ENCODE measurements around the gene PSEN2. TPM values are rescaled to one million over a fixed set of nuclear protein-coding genes. Genes with fewer than 3 reads are reported as not detected.

PSEN2 gene
- total RNA-seq, 1 donor from 2014 or later = 12.4 TPM

DNA sequence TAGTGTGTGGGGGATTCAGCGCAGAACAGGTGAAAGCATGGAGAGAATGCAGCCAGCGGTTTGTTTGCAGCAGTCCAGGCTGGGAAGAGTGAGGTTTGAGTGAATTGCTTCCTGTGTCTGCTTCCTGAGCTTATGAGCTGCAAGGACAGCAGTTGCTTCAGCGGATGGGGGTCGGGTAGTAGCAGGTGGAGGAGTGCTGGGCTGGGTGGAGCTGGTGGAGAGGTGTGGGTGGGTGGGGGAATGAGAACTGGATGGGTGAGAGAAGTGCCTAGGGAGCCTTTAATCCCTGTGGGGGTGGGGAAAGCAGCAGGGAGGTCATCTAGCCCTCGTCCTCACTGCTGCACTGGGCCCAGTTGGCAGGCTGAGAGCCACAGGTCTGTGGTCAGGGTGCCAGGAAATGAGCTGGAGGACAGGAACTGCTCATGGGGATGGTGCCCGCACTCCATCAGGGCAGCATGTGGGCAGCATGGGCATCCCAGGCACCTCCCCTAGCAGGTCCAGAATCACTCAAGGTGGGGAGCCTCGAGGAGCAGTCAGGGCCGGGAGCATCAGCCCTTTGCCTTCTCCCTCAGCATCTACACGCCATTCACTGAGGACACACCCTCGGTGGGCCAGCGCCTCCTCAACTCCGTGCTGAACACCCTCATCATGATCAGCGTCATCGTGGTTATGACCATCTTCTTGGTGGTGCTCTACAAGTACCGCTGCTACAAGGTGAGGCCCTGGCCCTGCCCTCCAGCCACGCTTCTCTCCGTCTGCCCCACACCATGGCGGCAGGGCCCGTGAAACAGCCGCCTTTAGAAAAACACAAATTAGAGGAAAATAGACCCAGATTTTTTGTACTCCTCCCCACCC is 14.8 kb downstream of the PSEN2 start:
- H3K4me1 Mint-ChIP-seq = peaks cover 18% of the 10 kb centered on the region
- H3K27ac Mint-ChIP-seq = no peak overlapping the region
- DNase-seq (ENCODE audit: low spot score in 2 of 2, unreplicated experiment in 2 of 2) = no peak
- no peaks in the 10 kb centered on the region for H3K9me3 Mint-ChIP-seq
- TF ChIP-seq, protein P1, sequence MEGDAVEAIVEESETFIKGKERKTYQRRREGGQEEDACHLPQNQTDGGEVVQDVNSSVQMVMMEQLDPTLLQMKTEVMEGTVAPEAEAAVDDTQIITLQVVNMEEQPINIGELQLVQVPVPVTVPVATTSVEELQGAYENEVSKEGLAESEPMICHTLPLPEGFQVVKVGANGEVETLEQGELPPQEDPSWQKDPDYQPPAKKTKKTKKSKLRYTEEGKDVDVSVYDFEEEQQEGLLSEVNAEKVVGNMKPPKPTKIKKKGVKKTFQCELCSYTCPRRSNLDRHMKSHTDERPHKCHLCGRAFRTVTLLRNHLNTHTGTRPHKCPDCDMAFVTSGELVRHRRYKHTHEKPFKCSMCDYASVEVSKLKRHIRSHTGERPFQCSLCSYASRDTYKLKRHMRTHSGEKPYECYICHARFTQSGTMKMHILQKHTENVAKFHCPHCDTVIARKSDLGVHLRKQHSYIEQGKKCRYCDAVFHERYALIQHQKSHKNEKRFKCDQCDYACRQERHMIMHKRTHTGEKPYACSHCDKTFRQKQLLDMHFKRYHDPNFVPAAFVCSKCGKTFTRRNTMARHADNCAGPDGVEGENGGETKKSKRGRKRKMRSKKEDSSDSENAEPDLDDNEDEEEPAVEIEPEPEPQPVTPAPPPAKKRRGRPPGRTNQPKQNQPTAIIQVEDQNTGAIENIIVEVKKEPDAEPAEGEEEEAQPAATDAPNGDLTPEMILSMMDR (IDR thresholded peaks at IDR 0.05; ENCODE audit: unreplicated experiment) = no peak
- no peak overlapping the region for H3K4me3 Mint-ChIP-seq
- peaks cover 13% of the 10 kb centered on the region for H3K36me3 Mint-ChIP-seq
- no peaks in the 10 kb centered on the region for H3K27me3 Mint-ChIP-seq (ENCODE audit: low read depth)

DNA sequence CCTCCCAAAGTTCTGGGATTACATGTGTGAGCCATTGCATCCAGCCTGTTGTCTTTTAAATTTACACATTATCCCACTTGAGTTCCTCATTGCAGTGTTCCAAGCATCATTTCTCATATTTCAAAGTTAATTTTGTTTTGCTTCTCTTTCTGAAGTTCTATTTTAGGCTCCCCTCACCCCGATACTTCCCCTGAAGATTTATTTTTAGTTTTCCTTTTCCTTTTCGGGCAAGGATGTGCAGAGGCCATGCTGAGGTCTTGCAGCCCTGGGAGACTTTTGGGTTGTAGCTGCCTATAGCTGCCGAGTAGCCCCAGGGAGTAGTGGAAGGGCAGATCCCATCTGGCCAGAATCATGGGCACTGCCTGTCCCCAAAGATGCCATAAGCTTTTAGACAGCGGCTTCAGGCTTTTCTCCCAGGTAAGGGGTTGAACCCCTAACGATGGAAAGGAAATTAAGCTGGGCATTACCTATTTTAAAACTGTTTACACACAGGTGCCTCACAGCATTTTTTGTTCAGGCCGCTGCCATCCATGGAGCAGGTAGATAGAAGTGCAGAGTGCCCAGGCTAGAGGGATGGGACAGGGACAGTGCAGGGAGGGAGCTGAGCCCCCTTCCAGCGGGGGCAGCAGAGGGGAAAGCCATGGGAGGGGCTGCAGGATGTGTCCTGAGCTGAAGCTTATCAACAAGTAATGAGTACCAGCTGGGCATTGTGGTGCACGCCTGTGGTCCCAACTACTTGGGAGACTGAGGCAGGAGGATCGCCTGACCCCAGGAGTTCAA is 15.9 kb downstream of the PSEN2 start:
- peaks cover 13% of the 10 kb centered on the region for H3K36me3 Mint-ChIP-seq
- H3K9me3 Mint-ChIP-seq = no peaks in the 10 kb centered on the region
- H3K4me3 Mint-ChIP-seq = no peak overlapping the region
- TF ChIP-seq, protein P1 (IDR thresholded peaks at IDR 0.05; ENCODE audit: unreplicated experiment) = no peak
- DNase-seq (ENCODE audit: low spot score in 2 of 2, unreplicated experiment in 2 of 2) = no peak
- H3K27me3 Mint-ChIP-seq (ENCODE audit: low read depth) = no peaks in the 10 kb centered on the region
- H3K27ac Mint-ChIP-seq = no peak overlapping the region
- peaks cover 18% of the 10 kb centered on the region for H3K4me1 Mint-ChIP-seq

DNA sequence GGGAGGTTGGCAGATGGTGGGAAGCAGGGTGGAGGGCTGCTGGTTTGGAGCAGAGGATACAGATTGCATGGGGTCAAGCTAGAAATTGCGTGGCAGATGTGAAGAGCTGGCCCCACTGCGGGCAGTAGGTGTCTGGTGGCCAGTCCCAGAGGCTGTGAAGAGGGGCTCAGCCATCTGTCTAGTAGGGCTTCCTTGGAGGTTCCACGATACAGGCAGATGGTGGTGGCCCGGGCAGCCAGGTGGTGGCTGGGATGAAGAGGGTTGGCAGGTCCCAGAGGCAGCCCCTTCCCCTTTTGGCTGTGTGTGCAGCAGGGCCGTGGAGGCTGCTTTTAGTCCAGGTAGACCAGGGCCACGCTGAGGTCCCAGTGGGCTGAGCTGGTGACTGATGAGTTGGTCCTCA is 16.6 kb downstream of the PSEN2 start:
- Mint-ChIP-seq H3K4me1 (peaks cover 18% of the 10 kb centered on the region), H3K27me3 (ENCODE audit: low read depth) (no peaks in the 10 kb centered on the region), H3K9me3 (no peaks in the 10 kb centered on the region), H3K4me3 (no peak overlapping the region), H3K27ac (no peak overlapping the region), H3K36me3 (peaks cover 13% of the 10 kb centered on the region)
- TF ChIP-seq, protein P1 (IDR thresholded peaks at IDR 0.05; ENCODE audit: unreplicated experiment) = no peak
- DNase-seq (ENCODE audit: low spot score in 2 of 2, unreplicated experiment in 2 of 2) = no peak

DNA sequence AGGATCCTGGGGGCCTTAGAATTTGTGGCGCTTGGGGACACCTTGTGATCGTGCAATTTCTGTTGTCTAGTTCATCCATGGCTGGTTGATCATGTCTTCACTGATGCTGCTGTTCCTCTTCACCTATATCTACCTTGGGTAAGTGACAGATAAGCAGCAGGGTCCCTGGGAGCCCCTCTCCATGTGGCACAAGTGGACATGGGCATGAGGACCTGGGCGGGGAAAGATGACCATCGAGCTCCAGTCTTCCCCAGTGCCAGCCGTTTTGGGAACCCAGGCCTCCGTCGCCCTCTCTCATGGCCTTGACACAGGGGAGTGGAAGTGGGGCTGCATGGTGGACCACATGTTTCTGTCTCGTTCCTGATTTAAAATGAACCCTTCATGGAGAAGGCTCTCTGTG is 17.6 kb downstream of the PSEN2 start:
- Mint-ChIP-seq H3K27ac (no peak overlapping the region), H3K36me3 (peaks cover 13% of the 10 kb centered on the region), H3K27me3 (ENCODE audit: low read depth) (no peaks in the 10 kb centered on the region), H3K9me3 (no peaks in the 10 kb centered on the region), H3K4me1 (peaks cover 9% of the 10 kb centered on the region), H3K4me3 (no peak overlapping the region)
- no peak for DNase-seq (ENCODE audit: low spot score in 2 of 2, unreplicated experiment in 2 of 2)
- TF ChIP-seq, protein P1 (IDR thresholded peaks at IDR 0.05; ENCODE audit: unreplicated experiment) = no peak

DNA sequence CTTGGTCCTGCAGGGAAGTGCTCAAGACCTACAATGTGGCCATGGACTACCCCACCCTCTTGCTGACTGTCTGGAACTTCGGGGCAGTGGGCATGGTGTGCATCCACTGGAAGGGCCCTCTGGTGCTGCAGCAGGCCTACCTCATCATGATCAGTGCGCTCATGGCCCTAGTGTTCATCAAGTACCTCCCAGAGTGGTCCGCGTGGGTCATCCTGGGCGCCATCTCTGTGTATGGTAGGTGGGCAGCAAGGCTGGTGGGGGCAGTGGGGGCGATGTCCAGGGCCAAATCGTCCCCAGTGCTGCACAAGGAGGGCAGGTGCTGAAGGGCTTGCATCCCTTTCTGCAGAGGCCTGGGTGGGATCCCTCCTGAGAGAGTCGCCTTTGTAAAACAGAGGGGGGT is 18.4 kb downstream of the PSEN2 start:
- H3K4me1 Mint-ChIP-seq = peaks cover 3% of the 10 kb centered on the region
- no peaks in the 10 kb centered on the region for H3K9me3 Mint-ChIP-seq
- TF ChIP-seq, protein P1 (IDR thresholded peaks at IDR 0.05; ENCODE audit: unreplicated experiment) = no peak
- no peak for DNase-seq (ENCODE audit: low spot score in 2 of 2, unreplicated experiment in 2 of 2)
- H3K4me3 Mint-ChIP-seq = no peak overlapping the region
- H3K27ac Mint-ChIP-seq = no peak overlapping the region
- H3K36me3 Mint-ChIP-seq = peaks cover 13% of the 10 kb centered on the region
- no peaks in the 10 kb centered on the region for H3K27me3 Mint-ChIP-seq (ENCODE audit: low read depth)

All from mesothelial cell of epicardium (in vitro differentiated cells).